GM10248 (cell line): Measurements from ENCODE around the gene IQGAP3.

Source experiments
- CTCF ChIA-PET: fragments of 300-600 bp; sonication (Branson Sonifier 250); formaldehyde crosslinking; extraction: SDS; loops from one replicate; lab custom pipeline; 2021; ENCODE audit warnings: antibody characterized with exemption; lab: Yijun Ruan, JAX
- POLR2A ChIA-PET: fragments of 350-650 bp; sonication (Branson Sonifier 250); formaldehyde crosslinking; extraction: SDS; loops from one replicate; lab custom pipeline; 2020; ENCODE audit warnings: antibody characterized with exemption; lab: Yijun Ruan, JAX
- DNase-seq: peaks from one replicate; pipeline ENCODE4 v3.0.0; 2012; ENCODE audit errors: extremely low spot score
- TF ChIP-seq, protein P1 (sequence below): IDR thresholded peaks from 2 replicates; pipeline ENCODE4 v1.5.1; 2012; ENCODE audit warnings: mild to moderate bottlenecking, low read depth; ENCODE audit errors: extremely low read depth, missing control alignments, control extremely low read depth

The IQGAP3 gene

GRCh38 chr1:156503698-156504437, 68.5 kb downstream of the IQGAP3 start:
- TF ChIP-seq, protein P1, sequence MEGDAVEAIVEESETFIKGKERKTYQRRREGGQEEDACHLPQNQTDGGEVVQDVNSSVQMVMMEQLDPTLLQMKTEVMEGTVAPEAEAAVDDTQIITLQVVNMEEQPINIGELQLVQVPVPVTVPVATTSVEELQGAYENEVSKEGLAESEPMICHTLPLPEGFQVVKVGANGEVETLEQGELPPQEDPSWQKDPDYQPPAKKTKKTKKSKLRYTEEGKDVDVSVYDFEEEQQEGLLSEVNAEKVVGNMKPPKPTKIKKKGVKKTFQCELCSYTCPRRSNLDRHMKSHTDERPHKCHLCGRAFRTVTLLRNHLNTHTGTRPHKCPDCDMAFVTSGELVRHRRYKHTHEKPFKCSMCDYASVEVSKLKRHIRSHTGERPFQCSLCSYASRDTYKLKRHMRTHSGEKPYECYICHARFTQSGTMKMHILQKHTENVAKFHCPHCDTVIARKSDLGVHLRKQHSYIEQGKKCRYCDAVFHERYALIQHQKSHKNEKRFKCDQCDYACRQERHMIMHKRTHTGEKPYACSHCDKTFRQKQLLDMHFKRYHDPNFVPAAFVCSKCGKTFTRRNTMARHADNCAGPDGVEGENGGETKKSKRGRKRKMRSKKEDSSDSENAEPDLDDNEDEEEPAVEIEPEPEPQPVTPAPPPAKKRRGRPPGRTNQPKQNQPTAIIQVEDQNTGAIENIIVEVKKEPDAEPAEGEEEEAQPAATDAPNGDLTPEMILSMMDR: no peak
- no peak for DNase-seq

GRCh38 chr1:156502894-156503697, 69.3 kb downstream of the IQGAP3 start:
- no peak for DNase-seq
- CTCF ChIA-PET: interaction anchor here (0.5 to 17.2 kb wide), 10 partner anchors 17 to 223 kb away, joined by 3 to 373 read pairs (median 6); no protein-coding TSS in a partner anchor
- POLR2A ChIA-PET: no interaction called here
- TF ChIP-seq, protein P1: no peak

More at GRCh38 chr1:156503698-156504437, 68.5 kb downstream of the IQGAP3 start:
- ChIA-PET POLR2A (no interaction called here), CTCF (interaction anchor here (0.5 to 17.2 kb wide), 5 partner anchors 17 to 105 kb away, joined by 3 to 373 read pairs (median 4); no protein-coding TSS in a partner anchor)

DNA sequence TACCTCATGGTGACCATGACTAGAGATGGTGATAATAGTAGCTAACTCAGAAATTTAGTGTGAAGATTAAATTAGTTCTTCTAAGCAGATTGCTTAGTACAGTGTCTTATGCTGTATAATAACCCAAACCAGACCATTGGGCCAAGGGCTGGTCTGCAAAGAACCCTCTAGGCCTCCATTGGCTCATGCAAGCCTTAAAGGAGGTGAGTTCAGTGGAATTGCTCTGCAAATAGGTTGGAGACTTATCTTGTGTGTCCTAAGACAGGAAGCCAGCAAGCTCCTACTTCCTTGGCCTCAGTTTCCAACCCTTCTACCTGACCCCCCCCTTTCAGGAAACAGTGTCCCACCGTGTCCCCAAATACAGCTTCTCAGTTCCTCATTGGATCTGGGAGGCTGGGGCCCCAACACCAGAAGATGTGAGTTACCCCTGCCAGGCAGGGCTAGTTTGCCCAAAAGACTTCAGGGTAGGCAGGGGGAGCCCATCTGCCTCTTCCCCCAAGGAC, 69.9 kb downstream of the IQGAP3 start:
- CTCF ChIA-PET: interaction anchor here (1.0 to 17.2 kb wide), 13 partner anchors 10 to 223 kb away, joined by 3 to 373 read pairs (median 6); no protein-coding TSS in a partner anchor
- POLR2A ChIA-PET: interaction anchor here (0.7 kb wide), 1 partner anchor 22 kb away, joined by 4 read pairs; no protein-coding TSS in a partner anchor
- no peak for DNase-seq
- TF ChIP-seq, protein P1: no peak

DNA sequence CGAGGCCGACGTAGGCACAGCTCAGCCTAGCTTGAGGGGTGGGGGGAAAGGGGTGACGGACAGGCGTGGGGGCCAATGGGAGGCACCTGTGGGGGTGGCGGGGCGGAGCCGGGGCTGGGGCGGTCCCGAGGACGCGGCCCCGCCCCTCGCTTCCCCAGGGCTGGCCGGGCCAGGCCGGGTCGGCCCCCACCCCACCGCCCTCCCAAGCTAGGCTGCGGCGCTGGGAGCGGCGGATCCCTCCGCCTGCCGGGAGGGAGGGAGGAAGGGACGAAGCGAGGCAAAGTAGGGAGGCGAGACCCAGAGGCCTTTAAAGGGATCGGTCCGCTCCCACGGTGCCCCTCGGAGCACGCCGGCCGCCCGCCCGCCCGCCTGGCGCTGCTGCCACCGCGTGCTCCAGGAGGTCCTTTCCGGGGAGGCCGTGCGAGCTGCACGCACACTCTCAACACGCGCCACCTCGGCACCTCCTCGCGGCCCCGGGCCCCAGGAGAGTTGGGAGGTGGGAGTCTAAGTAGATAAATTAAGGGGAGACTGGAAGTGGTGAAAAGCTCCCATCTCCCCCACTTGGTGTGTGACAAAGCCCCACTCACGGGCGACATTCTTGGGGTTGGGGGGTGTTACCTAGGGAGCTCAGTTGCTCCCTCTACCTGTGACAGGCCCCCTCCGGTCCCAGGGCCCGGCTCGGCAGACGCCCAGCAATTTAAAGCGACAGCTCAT, 71.4 kb downstream of the IQGAP3 start:
- POLR2A ChIA-PET: interaction anchor here (0.5 to 4.4 kb wide), 12 partner anchors 9 to 284 kb away, joined by 3 to 59 read pairs (median 5); partner anchors contain the start of gene HDGF
- CTCF ChIA-PET: interaction anchor here (0.8 to 17.2 kb wide), 29 partner anchors 9 to 225 kb away, joined by 3 to 373 read pairs (median 5); no protein-coding TSS in a partner anchor
- TF ChIP-seq, protein P1: peak; percentile 77
- DNase-seq: peak; percentile 94

- no peak for DNase-seq
- TF ChIP-seq, protein P1: no peak
- POLR2A ChIA-PET: interaction anchor here (0.6 to 4.4 kb wide), 9 partner anchors 9 to 251 kb away, joined by 3 to 59 read pairs (median 5); partner anchors contain the start of gene HDGF
Observed at GRCh38 chr1:156500543-156500792, 71.9 kb downstream of the IQGAP3 start, which contains the start of gene MEF2D. Gene MEF2D (minus strand): TSS chr1:156500775. CDS start chr1:156483292, 17,483 bp downstream.

More at GRCh38 chr1:156500543-156500792, 71.9 kb downstream of the IQGAP3 start, which contains the start of gene MEF2D:
- CTCF ChIA-PET: interaction anchor here (0.9 to 17.2 kb wide), 16 partner anchors 14 to 225 kb away, joined by 3 to 373 read pairs (median 5); no protein-coding TSS in a partner anchor
